GM12891 (cell line): ENCODE data around the gene MIS18A.
"Not testable (repeated sequence)": the region's sequence is repeated elsewhere in the genome, so short reads cannot be mapped to it uniquely, and the experiment has no call there.

Source experiments
- DNase-seq: peaks from one replicate; pipeline ENCODE4 v3.0.0; 2011; ENCODE audit warnings: low spot score; ENCODE audit not compliant: insufficient read length
- FAIRE-seq: peaks from 2 replicates; lab custom pipeline; 2011; peaks lifted over from hg19 to GRCh38; lab: Jason Lieb, UNC
- PAX5 ChIP-seq: IDR thresholded peaks from 2 replicates; pipeline ENCODE4 v1.6.1; 2011; ENCODE audit warnings: low read length, moderate library complexity, mild to moderate bottlenecking; ENCODE audit not compliant: insufficient read depth, severe bottlenecking
- POLR2A ChIP-seq: IDR thresholded peaks from 2 replicates; pipeline ENCODE4 v1.6.1; 2011; ENCODE audit warnings: low read depth, low read length, control low read depth
- POLR2AphosphoS5 ChIP-seq: IDR thresholded peaks from 2 replicates; pipeline ENCODE4 v1.6.1; 2011; ENCODE audit warnings: low read depth, low read length, control low read depth
- POU2F2 ChIP-seq: IDR thresholded peaks from 2 replicates; pipeline ENCODE4 v1.6.1; 2011; ENCODE audit warnings: low read depth, mild to moderate bottlenecking, control low read depth, low read length, moderate library complexity
- SPI1 ChIP-seq: IDR thresholded peaks from 2 replicates; pipeline ENCODE4 v1.6.1; 2011; ENCODE audit warnings: low read depth, low read length, control low read depth
- TAF1 ChIP-seq: IDR thresholded peaks from 2 replicates; pipeline ENCODE4 v1.6.1; 2011; ENCODE audit warnings: low read depth, low read length, control low read depth

The MIS18A gene

GRCh38 chr21:32298148-32298559 lies 19.3 kb upstream of the MIS18A start:
- no peak for TF ChIP-seq PAX5
- TF ChIP-seq SPI1 = no peak
- DNase-seq = no peak
- FAIRE-seq = no peak

- FAIRE-seq = no peak
- DNase-seq = no peak
- no peak for TF ChIP-seq PAX5
- no peak for TF ChIP-seq SPI1
- TF ChIP-seq POLR2AphosphoS5 = no peak
- TF ChIP-seq POU2F2 = no peak
- TF ChIP-seq POLR2A = no peak
- TF ChIP-seq TAF1 = no peak
Measured at GRCh38 chr21:32297449-32297848, 18.6 kb upstream of the MIS18A start.

GRCh38 chr21:32285476-32285875 lies 6.6 kb upstream of the MIS18A start:
- no peak for FAIRE-seq
- TF ChIP-seq TAF1 (no peak), POU2F2 (no peak), POLR2AphosphoS5 (no peak), POLR2A (no peak), PAX5 (no peak), SPI1 (no peak)
- DNase-seq = no peak

- no peak for FAIRE-seq
- TF ChIP-seq POLR2A (no peak), PAX5 (no peak), SPI1 (no peak), POLR2AphosphoS5 (no peak), POU2F2 (no peak), TAF1 (no peak)
- no peak for DNase-seq
Measured at GRCh38 chr21:32282992-32283391, 4.1 kb upstream of the MIS18A start.

- FAIRE-seq = no peak
- TF ChIP-seq PAX5 (no peak), POLR2A (no peak), SPI1 (no peak), TAF1 (no peak), POLR2AphosphoS5 (no peak), POU2F2 (no peak)
- DNase-seq = no peak
Measured at GRCh38 chr21:32281531-32281930, 2.7 kb upstream of the MIS18A start.

GRCh38 chr21:32279377-32279680 lies 480 bp upstream of the MIS18A start:
- TF ChIP-seq POLR2AphosphoS5 = no peak
- TF ChIP-seq SPI1 = no peak
- TF ChIP-seq PAX5 = no peak
- no peak for TF ChIP-seq POLR2A
- no peak for TF ChIP-seq TAF1
- TF ChIP-seq POU2F2 = no peak

GRCh38 chr21:32278103-32278502 lies 746 bp downstream of the MIS18A start:
- FAIRE-seq = no peak
- DNase-seq = no peak
- TF ChIP-seq TAF1 (no peak), SPI1 (no peak)

More at GRCh38 chr21:32279377-32279680, 480 bp upstream of the MIS18A start:
- no peak for FAIRE-seq
- DNase-seq = no peak

GRCh38 chr21:32276671-32277070 lies 2.2 kb downstream of the MIS18A start:
- DNase-seq (no peak), FAIRE-seq (no peak)

GRCh38 chr21:32270748-32271147 lies 8.1 kb downstream of the MIS18A start:
- DNase-seq = no peak
- no peak for TF ChIP-seq SPI1
- TF ChIP-seq POLR2A = no peak
- TF ChIP-seq TAF1 = no peak
- TF ChIP-seq POU2F2 = no peak
- TF ChIP-seq POLR2AphosphoS5 = no peak
- no peak for TF ChIP-seq PAX5
- FAIRE-seq = no peak

More at GRCh38 chr21:32276671-32277070, 2.2 kb downstream of the MIS18A start:
- TF ChIP-seq POLR2AphosphoS5 = no peak
- TF ChIP-seq POU2F2 = no peak
- TF ChIP-seq SPI1 = no peak
- no peak for TF ChIP-seq PAX5
- TF ChIP-seq TAF1 = no peak

- not testable (repeated sequence) for FAIRE-seq
Measured at GRCh38 chr21:32265321-32265720, 13.5 kb downstream of the MIS18A start.

GRCh38 chr21:32261929-32262328 lies 16.9 kb downstream of the MIS18A start:
- TF ChIP-seq SPI1 (no peak), POLR2A (no peak), POLR2AphosphoS5 (no peak), POU2F2 (no peak), PAX5 (no peak), TAF1 (no peak)
- DNase-seq (no peak), FAIRE-seq (no peak)

More at GRCh38 chr21:32265321-32265720, 13.5 kb downstream of the MIS18A start:
- DNase-seq = not testable (repeated sequence)

GRCh38 chr21:32260130-32260529 lies 18.7 kb downstream of the MIS18A start:
- TF ChIP-seq POU2F2 (no peak), POLR2A (no peak), TAF1 (no peak), SPI1 (no peak), POLR2AphosphoS5 (no peak), PAX5 (no peak)
- FAIRE-seq (no peak), DNase-seq (no peak)

GRCh38 chr21:32258786-32259048 lies 20.1 kb downstream of the MIS18A start:
- DNase-seq, FAIRE-seq: not testable (repeated sequence)
